Measurements from ENCODE around the gene SLC25A34.
"Not testable (repeated sequence)": the region's sequence is repeated elsewhere in the genome, so short reads cannot be mapped to it uniquely, and the experiment has no call there.

SLC25A34 gene

GRCh38 chr1:15736038-15736891, at the start of gene SLC25A34:
SLC25A34 (plus strand) TSS chr1:15736258; CDS start chr1:15736486, 228 bp downstream.
- no peak for DNase-seq (ENCODE audit: low read depth in 3 of 3)

GRCh38 chr1:15687446-15687845, 48.6 kb upstream of the SLC25A34 start:
- no peak for DNase-seq (ENCODE audit: low read depth in 3 of 3)

DNA sequence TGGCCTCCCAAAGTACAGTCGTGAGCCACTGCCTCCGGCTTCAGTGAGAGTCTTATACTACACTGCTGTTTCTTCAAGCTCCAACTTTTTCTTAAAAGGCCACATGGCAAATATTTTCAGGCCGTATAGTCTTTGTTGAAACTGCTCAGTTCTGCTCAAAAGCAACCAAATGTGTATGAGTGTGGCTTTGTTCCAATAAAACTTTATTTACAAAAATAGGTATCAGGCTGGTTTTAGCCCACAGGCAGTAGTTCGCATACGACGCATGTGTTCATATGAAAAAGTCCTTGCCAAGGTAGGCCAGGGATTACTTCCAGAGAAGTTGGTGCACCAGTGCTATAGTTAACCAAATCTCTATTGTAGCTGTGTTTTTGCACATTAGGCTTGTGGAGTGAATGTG, 45.7 kb upstream of the SLC25A34 start:
- DNase-seq (ENCODE audit: low read depth in 3 of 3) = no peak

DNA sequence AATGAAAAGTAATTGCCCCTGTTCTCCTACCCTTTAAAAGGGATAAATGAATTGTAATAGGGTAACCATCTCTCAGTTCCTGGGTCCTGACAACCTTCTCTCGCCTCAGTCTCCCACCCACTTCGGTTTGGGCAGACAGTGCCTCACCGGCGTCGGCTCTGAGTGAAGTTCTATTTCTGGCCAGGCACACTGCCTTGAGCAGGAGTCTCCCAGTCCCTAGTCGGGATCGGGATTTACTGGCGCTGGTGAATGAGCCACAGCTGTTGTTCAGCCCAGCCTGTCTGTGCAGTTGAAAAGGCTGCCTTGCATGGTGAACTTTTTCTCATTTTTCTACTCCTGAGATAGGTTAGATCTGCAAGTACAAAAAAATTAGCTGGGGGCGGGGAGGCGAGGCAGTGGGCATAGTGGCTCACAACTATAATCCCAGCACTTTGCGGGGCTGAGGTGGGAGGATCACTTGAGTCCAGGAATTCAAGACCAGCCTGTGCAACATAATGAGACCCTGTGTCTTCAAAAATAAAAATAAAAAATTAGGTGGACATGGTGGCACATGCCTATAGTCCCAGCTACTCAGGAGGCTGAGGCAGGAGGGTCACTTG, 44.5 kb upstream of the SLC25A34 start:
- no peak for DNase-seq (ENCODE audit: low read depth in 3 of 3)

- no peak for DNase-seq (ENCODE audit: low read depth in 3 of 3)
Measured at GRCh38 chr1:15692121-15692682, 43.9 kb upstream of the SLC25A34 start.

- no peak for DNase-seq (ENCODE audit: low read depth in 3 of 3)
Measured at GRCh38 chr1:15693371-15693770, 42.7 kb upstream of the SLC25A34 start.

DNA sequence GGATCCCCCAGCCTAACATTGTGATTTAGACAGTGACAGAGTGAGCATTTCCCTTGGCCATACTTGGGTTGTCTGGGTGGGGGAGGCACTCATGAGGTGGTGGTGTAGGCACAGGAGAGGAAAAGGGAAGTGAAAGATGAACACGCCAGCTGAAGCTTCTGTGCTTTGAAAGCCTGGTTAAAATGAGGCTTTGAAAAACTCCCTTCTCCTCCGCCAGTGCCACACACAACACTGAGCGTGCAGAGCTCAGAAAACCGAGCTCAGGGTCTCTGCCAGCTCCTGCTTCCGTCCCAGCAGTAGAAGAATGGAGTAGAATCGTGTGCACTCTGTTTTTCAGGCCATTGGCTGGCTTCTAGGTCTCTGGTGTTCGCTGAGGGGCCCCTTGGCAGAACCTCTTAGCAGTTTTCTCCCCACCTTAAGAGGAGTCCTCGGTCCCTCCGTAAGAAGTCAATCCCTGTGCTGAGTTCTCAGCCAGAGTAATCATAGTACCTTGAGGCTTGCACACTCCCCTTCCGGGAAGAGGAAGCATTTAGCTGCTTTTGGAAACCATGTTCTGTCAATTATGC, 39.0 kb upstream of the SLC25A34 start:
- no peak for DNase-seq (ENCODE audit: low read depth in 3 of 3)

DNA sequence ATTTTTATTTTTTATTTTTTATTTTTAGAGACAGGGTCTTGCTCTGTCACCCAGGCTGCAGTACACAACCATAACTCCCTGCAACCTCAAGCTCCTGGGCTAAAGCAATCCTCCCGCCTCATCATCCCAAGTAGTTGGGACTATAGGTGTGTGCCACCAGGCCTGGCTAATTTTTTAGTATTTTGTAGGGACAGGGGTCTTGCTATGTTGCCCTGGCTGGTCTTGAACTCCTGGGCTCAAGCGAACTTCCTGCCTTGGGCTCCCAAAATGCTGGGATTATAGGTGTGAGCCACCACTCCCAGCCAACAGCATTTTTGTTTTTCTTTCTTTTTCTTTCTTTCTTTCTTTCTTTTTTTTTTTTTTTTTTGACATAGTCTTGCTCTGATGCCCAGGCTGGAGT, 37.9 kb upstream of the SLC25A34 start:
- DNase-seq (ENCODE audit: low read depth in 3 of 3) = no peak

DNA sequence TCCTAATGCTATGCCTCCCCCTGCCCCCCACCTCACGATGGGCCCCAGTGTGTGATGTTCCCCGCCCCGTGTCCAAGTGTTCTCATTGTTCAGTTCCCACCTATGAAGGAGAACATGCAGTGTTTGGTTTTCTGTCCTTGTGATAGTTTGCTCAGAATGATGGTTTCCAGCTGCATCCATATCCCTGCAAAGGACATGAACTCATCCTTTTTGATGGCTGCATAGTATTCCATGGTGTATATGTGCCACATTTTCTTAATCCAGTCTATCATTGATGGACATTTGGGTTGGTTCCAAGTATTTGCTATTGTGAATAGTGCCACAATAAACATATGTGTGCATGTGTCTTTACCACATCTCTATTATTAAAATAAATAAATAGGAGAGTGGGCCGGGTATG, 36.7 kb upstream of the SLC25A34 start:
- not testable (repeated sequence) for DNase-seq (ENCODE audit: low read depth in 3 of 3)

- DNase-seq (ENCODE audit: low read depth in 3 of 3) = no peak
Measured at GRCh38 chr1:15700508-15700907, 35.5 kb upstream of the SLC25A34 start.

GRCh38 chr1:15701784-15702183, 34.3 kb upstream of the SLC25A34 start:
- DNase-seq (ENCODE audit: low read depth in 3 of 3) = no peak

DNA sequence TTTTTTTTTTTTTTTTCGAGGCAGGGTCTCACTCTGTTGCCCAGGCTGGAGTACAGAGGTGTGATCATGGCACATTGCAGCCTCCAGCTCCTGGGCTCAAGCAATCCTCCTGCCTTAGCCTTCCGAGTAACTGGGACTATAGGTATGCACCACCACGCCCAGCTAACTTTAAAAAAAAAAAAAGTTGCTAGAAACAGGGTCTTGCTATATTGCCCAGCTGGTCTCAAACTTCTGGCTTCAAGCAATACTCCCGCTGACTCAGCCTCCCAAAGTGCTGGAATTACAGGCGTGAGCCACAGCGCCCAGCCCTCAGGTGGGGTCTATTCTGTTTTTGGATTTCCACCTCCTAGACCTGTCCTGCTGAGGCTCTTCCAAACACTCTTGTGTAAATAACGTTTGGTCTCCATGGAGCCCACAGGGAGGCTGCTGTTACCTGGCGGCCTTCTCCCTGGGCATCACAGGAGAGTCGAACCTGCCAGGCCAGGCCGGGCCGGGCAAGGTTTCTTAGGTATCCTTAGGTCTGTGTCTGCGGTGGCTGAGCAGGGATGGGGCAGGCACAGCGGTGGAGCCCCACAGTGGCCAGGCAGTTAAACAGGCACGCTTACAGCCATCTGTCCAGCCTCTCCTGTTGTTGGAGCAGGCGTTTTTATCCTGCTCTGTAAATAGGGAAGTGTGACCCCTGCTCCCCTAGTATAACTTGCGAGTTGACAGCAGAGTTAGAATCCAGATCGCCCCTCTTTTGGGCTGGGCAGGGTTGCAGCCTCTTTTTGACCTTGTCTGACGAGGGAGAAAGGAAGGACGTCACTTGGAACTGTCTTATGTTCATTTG, 33.1 kb upstream of the SLC25A34 start:
- DNase-seq (ENCODE audit: low read depth in 3 of 3) = no peak

- DNase-seq (ENCODE audit: low read depth in 3 of 3) = no peak
Measured at GRCh38 chr1:15703562-15703961, 32.5 kb upstream of the SLC25A34 start.

GRCh38 chr1:15704526-15705183, 31.4 kb upstream of the SLC25A34 start:
- DNase-seq (ENCODE audit: low read depth in 3 of 3) = no peak

- no peak for DNase-seq (ENCODE audit: low read depth in 3 of 3)
Measured at GRCh38 chr1:15705184-15705566, 30.9 kb upstream of the SLC25A34 start.

- no peak for DNase-seq (ENCODE audit: low read depth in 3 of 3)
Measured at GRCh38 chr1:15706751-15707150, 29.3 kb upstream of the SLC25A34 start.

DNA sequence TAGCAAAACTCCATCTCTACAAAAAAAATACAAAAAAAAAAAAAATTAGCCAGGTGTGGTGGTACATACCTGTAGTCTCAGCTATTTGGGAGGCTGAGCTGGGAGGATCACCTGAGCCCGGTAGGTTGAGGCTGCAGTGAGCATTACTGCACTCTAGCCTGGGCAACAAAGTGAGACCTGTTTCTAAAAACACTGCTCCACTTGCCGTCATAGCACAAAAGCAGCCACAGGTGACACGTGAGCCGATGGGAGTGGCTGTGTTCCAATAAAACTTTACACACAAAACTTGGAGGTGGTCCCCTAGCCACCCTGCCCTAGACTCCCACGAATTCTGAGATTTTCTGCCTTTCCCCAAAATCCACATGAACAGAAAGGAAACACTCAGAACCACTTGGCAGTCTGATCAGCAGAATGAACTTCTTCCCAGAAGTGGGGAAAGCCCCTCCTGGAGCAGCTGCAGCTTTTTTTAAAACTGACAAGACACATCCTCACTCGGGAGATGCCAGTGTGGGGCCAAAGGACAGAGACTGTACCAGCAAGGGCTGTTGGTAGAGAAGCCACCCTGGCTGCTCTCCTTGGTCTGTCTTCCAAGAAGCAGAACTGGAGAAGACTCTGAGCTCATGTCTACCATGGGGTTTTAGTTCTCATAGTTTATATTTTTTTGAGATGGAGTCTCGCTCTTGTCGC, 28.7 kb upstream of the SLC25A34 start:
- DNase-seq (ENCODE audit: low read depth in 3 of 3) = no peak

DNA sequence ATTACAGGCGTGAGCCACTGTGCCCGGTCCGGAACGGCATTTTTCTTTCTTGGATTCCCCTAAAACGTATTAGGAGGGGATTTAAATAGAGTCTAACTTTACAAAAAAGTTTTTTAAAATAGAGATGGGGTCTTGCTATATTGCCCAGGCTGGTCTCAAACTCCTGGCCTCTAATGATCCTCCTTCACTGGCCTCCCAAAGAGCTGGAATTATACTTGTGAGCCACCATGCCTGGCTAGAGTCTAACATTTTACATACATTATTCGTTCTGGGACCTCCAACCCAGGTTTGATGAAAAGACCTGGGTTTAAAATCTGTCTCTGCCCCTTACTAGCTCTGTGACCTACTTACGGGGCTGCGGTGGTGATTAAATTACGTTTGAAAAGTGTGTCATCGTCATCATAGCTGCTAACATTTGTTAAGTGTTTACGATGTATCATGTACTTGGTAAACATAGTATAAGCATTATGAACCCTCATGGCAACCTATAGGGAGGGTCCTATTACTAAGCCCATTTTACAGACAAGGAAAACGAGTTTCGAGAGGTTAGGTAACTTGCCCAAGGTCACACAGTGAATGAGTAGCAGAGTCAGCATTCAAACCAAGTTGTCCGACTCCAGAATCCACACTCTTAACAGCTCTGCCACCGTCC, 27.4 kb upstream of the SLC25A34 start:
- DNase-seq (ENCODE audit: low read depth in 3 of 3) = no peak

- DNase-seq (ENCODE audit: low read depth in 3 of 3) = no peak
Measured at GRCh38 chr1:15709226-15709625, 26.8 kb upstream of the SLC25A34 start.

- no peak for DNase-seq (ENCODE audit: low read depth in 3 of 3)
Measured at GRCh38 chr1:15712168-15712567, 23.9 kb upstream of the SLC25A34 start.
